ENCODE results near the gene GNE. TPM values are rescaled to one million over a fixed set of nuclear protein-coding genes. Genes with fewer than 3 reads are reported as not detected.
"Not testable (repeated sequence)": the region's sequence is repeated elsewhere in the genome, so short reads cannot be mapped to it uniquely, and the experiment has no call there.

The GNE gene
- total RNA-seq, 1 donor from 2014 or later, result 19.3 TPM

GRCh38 chr9:36297798-36298197 lies 39.5 kb upstream of the GNE start:
- CTCF ChIA-PET, result no interaction called here
- H3K4me3 Mint-ChIP-seq, result no peak overlapping the region
- ATAC-seq (ENCODE audit: low read depth) (no peak), DNase-seq (no peak)
- POLR2A ChIA-PET, result no interaction called here
- no peak overlapping the region for H3K27ac Mint-ChIP-seq
- no peak for TF ChIP-seq CTCF (IDR thresholded peaks at IDR 0.05)
- H3K27me3 Mint-ChIP-seq, result no peaks in the 10 kb centered on the region
- no peaks in the 10 kb centered on the region for H3K9me3 Mint-ChIP-seq
- no peaks in the 10 kb centered on the region for H3K4me1 Mint-ChIP-seq
- intact Hi-C loops (cut with micrococcal nuclease), result no loop called here
- H3K36me3 Mint-ChIP-seq (ENCODE audit: low read depth), result no peaks in the 10 kb centered on the region

GRCh38 chr9:36294996-36295395 lies 36.7 kb upstream of the GNE start:
- POLR2A ChIA-PET; ATAC-seq (ENCODE audit: low read depth); H3K27ac Mint-ChIP-seq; intact Hi-C loops (cut with micrococcal nuclease); H3K36me3 Mint-ChIP-seq (ENCODE audit: low read depth); CTCF ChIA-PET; DNase-seq; H3K9me3 Mint-ChIP-seq; H3K27me3 Mint-ChIP-seq; H3K4me3 Mint-ChIP-seq; H3K4me1 Mint-ChIP-seq: not testable (repeated sequence)

DNA sequence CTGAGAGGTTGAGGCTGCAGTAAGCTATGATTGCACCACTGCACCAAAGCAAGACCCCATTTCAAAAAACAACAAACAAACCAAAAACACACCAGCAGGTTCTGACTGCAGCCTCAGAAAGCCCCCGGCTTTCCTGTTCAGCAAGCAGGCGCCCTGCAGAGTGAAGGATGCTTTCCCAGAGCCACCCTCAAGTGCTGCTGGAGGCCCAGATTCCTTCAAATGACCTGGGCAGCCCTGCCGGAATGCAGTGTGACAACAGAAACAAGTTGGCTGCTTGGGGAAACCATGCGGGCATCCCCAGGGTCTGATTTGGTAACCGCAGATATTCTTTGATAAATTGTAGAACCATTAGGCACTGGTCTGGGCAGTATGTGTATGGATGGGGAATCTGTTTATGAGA lies 35.7 kb upstream of the GNE start:
- no peaks in the 10 kb centered on the region for H3K27me3 Mint-ChIP-seq
- intact Hi-C loops (cut with micrococcal nuclease), result no loop called here
- H3K9me3 Mint-ChIP-seq, result no peaks in the 10 kb centered on the region
- CTCF ChIA-PET, result no interaction called here
- no peaks in the 10 kb centered on the region for H3K4me1 Mint-ChIP-seq
- no peaks in the 10 kb centered on the region for H3K36me3 Mint-ChIP-seq (ENCODE audit: low read depth)
- no peak overlapping the region for H3K27ac Mint-ChIP-seq
- ATAC-seq (ENCODE audit: low read depth) (no peak), DNase-seq (no peak)
- POLR2A ChIA-PET, result no interaction called here
- TF ChIP-seq CTCF (IDR thresholded peaks at IDR 0.05), result no peak
- H3K4me3 Mint-ChIP-seq, result no peak overlapping the region

GRCh38 chr9:36293171-36293570 lies 34.9 kb upstream of the GNE start:
- CTCF ChIA-PET, result no interaction called here
- Mint-ChIP-seq H3K27me3 (no peaks in the 10 kb centered on the region), H3K9me3 (no peaks in the 10 kb centered on the region), H3K27ac (no peak overlapping the region), H3K36me3 (ENCODE audit: low read depth) (no peaks in the 10 kb centered on the region), H3K4me1 (no peaks in the 10 kb centered on the region), H3K4me3 (no peak overlapping the region)
- POLR2A ChIA-PET, result no interaction called here
- no peak for TF ChIP-seq CTCF (IDR thresholded peaks at IDR 0.05)
- ATAC-seq (ENCODE audit: low read depth) (no peak), DNase-seq (no peak)
- intact Hi-C loops (cut with micrococcal nuclease), result no loop called here

- Mint-ChIP-seq H3K36me3 (ENCODE audit: low read depth) (no peaks in the 10 kb centered on the region), H3K9me3 (no peaks in the 10 kb centered on the region), H3K4me1 (no peaks in the 10 kb centered on the region), H3K27me3 (no peaks in the 10 kb centered on the region), H3K4me3 (no peak overlapping the region), H3K27ac (no peak overlapping the region)
- ATAC-seq (ENCODE audit: low read depth), result no peak
- ChIA-PET POLR2A (no interaction called here), CTCF (no interaction called here)
- TF ChIP-seq CTCF (IDR thresholded peaks at IDR 0.05), result no peak
- intact Hi-C loops (cut with micrococcal nuclease), result no loop called here
- DNase-seq, result no peak
Measured at GRCh38 chr9:36292641-36293040, 34.4 kb upstream of the GNE start.

GRCh38 chr9:36290996-36291395 lies 32.7 kb upstream of the GNE start:
- CTCF ChIA-PET, result no interaction called here

More at GRCh38 chr9:36290996-36291395, 32.7 kb upstream of the GNE start:
- intact Hi-C loops (cut with micrococcal nuclease), result no loop called here
- Mint-ChIP-seq H3K9me3 (no peaks in the 10 kb centered on the region), H3K27me3 (no peaks in the 10 kb centered on the region), H3K36me3 (ENCODE audit: low read depth) (no peaks in the 10 kb centered on the region), H3K27ac (no peak overlapping the region), H3K4me3 (no peak overlapping the region), H3K4me1 (no peaks in the 10 kb centered on the region)
- no peak for TF ChIP-seq CTCF (IDR thresholded peaks at IDR 0.05)
- DNase-seq (no peak), ATAC-seq (ENCODE audit: low read depth) (no peak)
- POLR2A ChIA-PET, result no interaction called here
